Measurements from ENCODE around the gene LEPR. TPM values are rescaled to one million over a fixed set of nuclear protein-coding genes. Genes with fewer than 3 reads are reported as not detected.

The LEPR gene
- total and polyA plus RNA-seq, 4 donors: 42.0 to 103 (median 72.7) TPM

GRCh38 chr1:65444128-65444640, 23.7 kb downstream of the LEPR start:
- H3K36me3 ChIP-seq (ENCODE audit: control insufficient read depth in 4 of 4, insufficient read depth in 3 of 4, low read depth in 1 of 4, low read length in 3 of 4): no peaks in the 10 kb centered on the region
- WGBS: 90% methylated on average over 4 of the region's 5 CpGs
- no peak for DNase-seq (ENCODE audit: low spot score)
- no peak overlapping the region for H3K4me3 ChIP-seq (ENCODE audit: low read depth in 1 of 3, low read length in 3 of 3)
- peaks cover 0 to 3% (median 0%) of the 10 kb centered on the region in 4 donors for H3K4me1 ChIP-seq (ENCODE audit: control insufficient read depth in 4 of 4, insufficient read depth in 4 of 4, low read length in 3 of 4)
- TF ChIP-seq ZBTB33 (IDR thresholded peaks at IDR 0.05): no peak
- no peaks in the 10 kb centered on the region for H3K9me3 ChIP-seq (ENCODE audit: control insufficient read depth in 4 of 4, low read length in 3 of 4)
- no peak overlapping the region for H3K27ac ChIP-seq (ENCODE audit: low read depth in 1 of 2, low read length in 2 of 2)
- H3K27me3 ChIP-seq (ENCODE audit: control insufficient read depth in 4 of 4, insufficient read depth in 4 of 4, low read length in 3 of 4): no peaks in the 10 kb centered on the region
- no peak overlapping the region for H3K9ac ChIP-seq (ENCODE audit: low read depth in 1 of 2, low read length in 2 of 2)

GRCh38 chr1:65445837-65446236, 25.4 kb downstream of the LEPR start:
- Histone ChIP-seq H3K27me3 (ENCODE audit: control insufficient read depth in 4 of 4, insufficient read depth in 4 of 4, low read length in 3 of 4) (no peaks in the 10 kb centered on the region), H3K4me1 (ENCODE audit: control insufficient read depth in 4 of 4, insufficient read depth in 4 of 4, low read length in 3 of 4) (peaks cover 0 to 3% (median 0%) of the 10 kb centered on the region in 4 donors), H3K9ac (ENCODE audit: low read depth in 1 of 2, low read length in 2 of 2) (no peak overlapping the region), H3K36me3 (ENCODE audit: control insufficient read depth in 4 of 4, insufficient read depth in 3 of 4, low read depth in 1 of 4, low read length in 3 of 4) (no peaks in the 10 kb centered on the region), H3K27ac (ENCODE audit: low read depth in 1 of 2, low read length in 2 of 2) (no peak overlapping the region), H3K4me3 (ENCODE audit: low read depth in 1 of 3, low read length in 3 of 3) (no peak overlapping the region), H3K9me3 (ENCODE audit: control insufficient read depth in 4 of 4, low read length in 3 of 4) (no peaks in the 10 kb centered on the region)
- WGBS: 96% methylated on average over 1 of the region's 1 CpG
- TF ChIP-seq HNF4A (conservative IDR thresholded peaks at IDR 0.05) (no peak), ZBTB33 (IDR thresholded peaks at IDR 0.05) (no peak), MAX (IDR thresholded peaks at IDR 0.05) (no peak), ATF3 (IDR thresholded peaks at IDR 0.05) (no peak), HNF4G (IDR thresholded peaks at IDR 0.05) (no peak), NR2F2 (IDR thresholded peaks at IDR 0.05) (no peak), JUND (IDR thresholded peaks at IDR 0.05) (no peak), RAD21 (IDR thresholded peaks at IDR 0.05) (no peak), YY1 (IDR thresholded peaks at IDR 0.05) (no peak), SP1 (IDR thresholded peaks at IDR 0.05) (no peak), CTCF (IDR thresholded peaks at IDR 0.05; ENCODE audit: low read depth, low read length, missing input control) (no peak), FOXA2 (IDR thresholded peaks at IDR 0.05) (no peak), RXRA (IDR thresholded peaks at IDR 0.05) (no peak), FOXA1 (IDR thresholded peaks at IDR 0.05) (no peak), GABPA (IDR thresholded peaks at IDR 0.05 in 1 of 2, conservative IDR thresholded peaks at IDR 0.05 in 1 of 2) (no peak), EGR1 (IDR thresholded peaks at IDR 0.05; ENCODE audit: low read depth in 2 of 2) (no peak)
- no peak for DNase-seq (ENCODE audit: low spot score)

Data from liver (tissue), 9 donors.